ENCODE results near the gene NUMBL. TPM values are rescaled to one million over a fixed set of nuclear protein-coding genes. Genes with fewer than 3 reads are reported as not detected.
A peak's percentile ranks its signal among the peaks of the same experiment; 100 is the strongest.

NUMBL gene
- total RNA-seq, 1 donor from 2014 or later: 6.4 TPM

GRCh38 chr19:40707615-40708014, 17.2 kb upstream of the NUMBL start:
- H3K4me1 ChIP-seq: no peaks in the 10 kb centered on the region
- H3K36me3 Mint-ChIP-seq: peaks cover 28% of the 10 kb centered on the region
- H3K36me3 ChIP-seq: no peaks in the 10 kb centered on the region
- no peaks in the 10 kb centered on the region for H3K9me3 ChIP-seq (ENCODE audit: low read depth)
- no peak for TF ChIP-seq EZH2 (IDR thresholded peaks at IDR 0.05)
- no peak for TF ChIP-seq EZH2phosphoT487 (IDR thresholded peaks at IDR 0.05)
- TF ChIP-seq CTCF (IDR thresholded peaks at IDR 0.05): no peak
- no peak overlapping the region for H3K4me3 ChIP-seq
- H3K9ac ChIP-seq: no peak overlapping the region
- H3K27ac Mint-ChIP-seq: no peak overlapping the region
- H3K27ac ChIP-seq: no peak overlapping the region
- no peak for DNase-seq (ENCODE audit: low spot score)
- H3K4me1 Mint-ChIP-seq: peaks cover 10% of the 10 kb centered on the region
- no peaks in the 10 kb centered on the region for H3K27me3 ChIP-seq
- H2AFZ ChIP-seq (replicated peaks): no peak overlapping the region
- H3F3A ChIP-seq (ENCODE audit: low read depth): no peaks in the 10 kb centered on the region
- H3K4me3 Mint-ChIP-seq: no peak overlapping the region
- peaks cover 2% of the 10 kb centered on the region for H3K27me3 Mint-ChIP-seq (ENCODE audit: insufficient read depth, low read depth)
- no peaks in the 10 kb centered on the region for H3K79me2 ChIP-seq (ENCODE audit: low read depth)
- no peaks in the 10 kb centered on the region for H4K20me1 ChIP-seq (ENCODE audit: low read depth)
- H3K4me2 ChIP-seq: no peak overlapping the region
- no peaks in the 10 kb centered on the region for H3K9me3 Mint-ChIP-seq

GRCh38 chr19:40705950-40706619, 15.6 kb upstream of the NUMBL start:
- Histone ChIP-seq H3K4me1 (no peaks in the 10 kb centered on the region), H3K79me2 (ENCODE audit: low read depth) (no peaks in the 10 kb centered on the region), H4K20me1 (ENCODE audit: low read depth) (no peaks in the 10 kb centered on the region), H3K9me3 (ENCODE audit: low read depth) (no peaks in the 10 kb centered on the region), H3K27ac (no peak overlapping the region), H3K27me3 (no peaks in the 10 kb centered on the region), H2AFZ (replicated peaks) (no peak overlapping the region), H3F3A (ENCODE audit: low read depth) (no peaks in the 10 kb centered on the region), H3K4me3 (no peak overlapping the region), H3K9ac (no peak overlapping the region), H3K36me3 (no peaks in the 10 kb centered on the region), H3K4me2 (no peak overlapping the region)
- no peak for DNase-seq (ENCODE audit: low spot score)
- H3K27ac Mint-ChIP-seq: peak overlapping the region; percentile 37
- peaks cover 25% of the 10 kb centered on the region for H3K36me3 Mint-ChIP-seq
- H3K4me1 Mint-ChIP-seq: peaks cover 12% of the 10 kb centered on the region
- no peak overlapping the region for H3K4me3 Mint-ChIP-seq
- TF ChIP-seq CTCF (IDR thresholded peaks at IDR 0.05) (no peak), EZH2 (IDR thresholded peaks at IDR 0.05) (no peak), EZH2phosphoT487 (IDR thresholded peaks at IDR 0.05) (no peak)
- H3K27me3 Mint-ChIP-seq (ENCODE audit: insufficient read depth, low read depth): peaks cover 2% of the 10 kb centered on the region
- H3K9me3 Mint-ChIP-seq: no peaks in the 10 kb centered on the region

GRCh38 chr19:40705362-40705651, 14.9 kb upstream of the NUMBL start:
- Mint-ChIP-seq H3K9me3 (no peaks in the 10 kb centered on the region), H3K4me3 (no peak overlapping the region), H3K27me3 (ENCODE audit: insufficient read depth, low read depth) (peaks cover 2% of the 10 kb centered on the region), H3K27ac (no peak overlapping the region), H3K36me3 (peaks cover 28% of the 10 kb centered on the region), H3K4me1 (peaks cover 10% of the 10 kb centered on the region)
- no peak overlapping the region for H2AFZ ChIP-seq (replicated peaks)
- no peaks in the 10 kb centered on the region for H3K27me3 ChIP-seq
- no peaks in the 10 kb centered on the region for H3K36me3 ChIP-seq
- H3K9ac ChIP-seq: no peak overlapping the region
- H3K27ac ChIP-seq: no peak overlapping the region
- no peak overlapping the region for H3K4me2 ChIP-seq
- H3K79me2 ChIP-seq (ENCODE audit: low read depth): no peaks in the 10 kb centered on the region
- H4K20me1 ChIP-seq (ENCODE audit: low read depth): no peaks in the 10 kb centered on the region
- H3F3A ChIP-seq (ENCODE audit: low read depth): no peaks in the 10 kb centered on the region
- TF ChIP-seq CTCF (IDR thresholded peaks at IDR 0.05) (no peak), EZH2 (IDR thresholded peaks at IDR 0.05) (no peak), EZH2phosphoT487 (IDR thresholded peaks at IDR 0.05) (no peak)
- DNase-seq (ENCODE audit: low spot score): no peak
- no peak overlapping the region for H3K4me3 ChIP-seq
- no peaks in the 10 kb centered on the region for H3K9me3 ChIP-seq (ENCODE audit: low read depth)
- H3K4me1 ChIP-seq: no peaks in the 10 kb centered on the region
